ENCODE data around the gene RALA. TPM values are rescaled to one million over a fixed set of nuclear protein-coding genes. Genes with fewer than 3 reads are reported as not detected.

Gene RALA
- total and polyA plus RNA-seq, 2 donors from 2014 or later, result 21.5 to 25.1 TPM

GRCh38 chr7:39614299-39614698 is 9.1 kb upstream of the RALA start:
- no peaks in the 10 kb centered on the region for H3K9me3 ChIP-seq (ENCODE audit: control insufficient read depth in 2 of 3, insufficient read depth in 1 of 3, low read length in 3 of 3)
- H3K4me1 ChIP-seq (ENCODE audit: control insufficient read depth in 2 of 3, insufficient read depth in 2 of 3, low read depth in 1 of 3, low read length in 3 of 3), result peaks cover 0 to 4% (median 0%) of the 10 kb centered on the region in 3 donors
- DNase-seq, result no peak
- TF ChIP-seq CTCF (IDR thresholded peaks at IDR 0.05; ENCODE audit: borderline replicate concordance, extremely low read depth, insufficient read depth), result no peak
- H3K36me3 ChIP-seq (ENCODE audit: control insufficient read depth in 2 of 3, insufficient read depth in 3 of 3, low read length in 3 of 3), result no peaks in the 10 kb centered on the region
- H3K27me3 ChIP-seq (ENCODE audit: control insufficient read depth, insufficient read depth, low read length), result no peaks in the 10 kb centered on the region
- FAIRE-seq, result no peak
- no peak overlapping the region for H3K9ac ChIP-seq (ENCODE audit: low read length in 3 of 3)
- intact Hi-C loops (cut with DNase I), result no loop called here
- no peak overlapping the region for H3K4me3 ChIP-seq (ENCODE audit: low read length in 3 of 3)
- H3K27ac ChIP-seq (ENCODE audit: low read depth in 2 of 2, low read length in 2 of 2), result no peak overlapping the region

DNA sequence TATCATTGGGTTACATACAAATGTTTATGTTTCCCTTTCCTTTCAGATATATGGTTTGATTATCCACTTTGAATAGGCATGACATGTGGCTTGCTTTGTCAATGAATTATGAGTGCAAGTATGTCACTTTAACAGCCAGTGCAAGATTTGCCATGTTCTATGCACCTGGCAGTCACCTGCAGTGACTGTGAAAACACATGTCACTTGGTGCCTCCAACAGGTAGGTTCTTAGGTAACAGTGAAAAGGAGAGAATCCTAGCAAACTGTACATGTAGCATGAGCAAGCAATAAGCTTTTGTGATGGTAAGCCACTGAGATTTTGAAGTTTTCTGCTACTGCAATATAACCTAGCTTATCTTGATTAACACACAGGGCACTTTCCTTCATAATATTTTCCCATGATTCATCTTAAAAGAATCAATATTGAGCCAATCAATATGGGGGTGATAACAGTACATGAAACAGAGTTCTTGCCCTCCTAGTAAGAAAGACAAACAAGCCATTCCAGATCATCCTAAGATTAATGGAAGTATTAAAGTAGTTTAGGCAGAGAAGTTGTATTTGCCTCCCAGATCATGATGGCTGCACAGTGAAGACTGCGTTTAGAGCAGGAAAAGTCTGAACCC is 7.9 kb upstream of the RALA start:
- Histone ChIP-seq H3K9me3 (ENCODE audit: control insufficient read depth in 2 of 3, insufficient read depth in 1 of 3, low read length in 3 of 3) (no peaks in the 10 kb centered on the region), H3K4me1 (ENCODE audit: control insufficient read depth in 2 of 3, insufficient read depth in 2 of 3, low read depth in 1 of 3, low read length in 3 of 3) (no peaks in the 10 kb centered on the region), H3K36me3 (ENCODE audit: control insufficient read depth in 2 of 3, insufficient read depth in 3 of 3, low read length in 3 of 3) (no peaks in the 10 kb centered on the region), H3K27ac (ENCODE audit: low read depth in 2 of 2, low read length in 2 of 2) (no peak overlapping the region), H3K4me3 (ENCODE audit: low read length in 3 of 3) (no peak overlapping the region), H3K9ac (ENCODE audit: low read length in 3 of 3) (no peak overlapping the region), H3K27me3 (ENCODE audit: control insufficient read depth, insufficient read depth, low read length) (no peaks in the 10 kb centered on the region)
- intact Hi-C loops (cut with DNase I), result no loop called here
- no peak for TF ChIP-seq CTCF (IDR thresholded peaks at IDR 0.05; ENCODE audit: borderline replicate concordance, extremely low read depth, insufficient read depth)
- no peak for DNase-seq
- no peak for FAIRE-seq

- intact Hi-C loops (cut with DNase I), result no loop called here
- DNase-seq, result no peak
- H3K9ac ChIP-seq (ENCODE audit: low read length in 3 of 3), result no peak overlapping the region
- H3K36me3 ChIP-seq (ENCODE audit: control insufficient read depth in 2 of 3, insufficient read depth in 3 of 3, low read length in 3 of 3), result no peaks in the 10 kb centered on the region
- no peak for FAIRE-seq
- no peaks in the 10 kb centered on the region for H3K9me3 ChIP-seq (ENCODE audit: control insufficient read depth in 2 of 3, insufficient read depth in 1 of 3, low read length in 3 of 3)
- no peak for TF ChIP-seq CTCF (IDR thresholded peaks at IDR 0.05; ENCODE audit: borderline replicate concordance, extremely low read depth, insufficient read depth)
- no peak overlapping the region for H3K4me3 ChIP-seq (ENCODE audit: low read length in 3 of 3)
- H3K27ac ChIP-seq (ENCODE audit: low read depth in 2 of 2, low read length in 2 of 2), result no peak overlapping the region
- H3K4me1 ChIP-seq (ENCODE audit: control insufficient read depth in 2 of 3, insufficient read depth in 2 of 3, low read depth in 1 of 3, low read length in 3 of 3), result no peaks in the 10 kb centered on the region
- no peaks in the 10 kb centered on the region for H3K27me3 ChIP-seq (ENCODE audit: control insufficient read depth, insufficient read depth, low read length)
Observed at GRCh38 chr7:39616138-39616537, 7.2 kb upstream of the RALA start.

GRCh38 chr7:39617005-39617404 is 6.4 kb upstream of the RALA start:
- Histone ChIP-seq H3K36me3 (ENCODE audit: control insufficient read depth in 2 of 3, insufficient read depth in 3 of 3, low read length in 3 of 3) (no peaks in the 10 kb centered on the region), H3K9me3 (ENCODE audit: control insufficient read depth in 2 of 3, insufficient read depth in 1 of 3, low read length in 3 of 3) (no peaks in the 10 kb centered on the region), H3K4me3 (ENCODE audit: low read length in 3 of 3) (no peak overlapping the region), H3K9ac (ENCODE audit: low read length in 3 of 3) (no peak overlapping the region), H3K4me1 (ENCODE audit: control insufficient read depth in 2 of 3, insufficient read depth in 2 of 3, low read depth in 1 of 3, low read length in 3 of 3) (no peaks in the 10 kb centered on the region), H3K27ac (ENCODE audit: low read depth in 2 of 2, low read length in 2 of 2) (no peak overlapping the region), H3K27me3 (ENCODE audit: control insufficient read depth, insufficient read depth, low read length) (no peaks in the 10 kb centered on the region)
- no peak for DNase-seq
- TF ChIP-seq CTCF (IDR thresholded peaks at IDR 0.05; ENCODE audit: borderline replicate concordance, extremely low read depth, insufficient read depth), result no peak
- intact Hi-C loops (cut with DNase I), result no loop called here
- FAIRE-seq, result no peak
